ENCODE measurements around the gene NDUFA7. TPM values are rescaled to one million over a fixed set of nuclear protein-coding genes. Genes with fewer than 3 reads are reported as not detected.

The NDUFA7 gene
- total RNA-seq, 1 experiment from 2014 or later, result 73.0 TPM

GRCh38 chr19:8367327-8368001 lies 46.3 kb upstream of the NDUFA7 start:
- peak overlapping the region; percentile 5 for H3K4me2 ChIP-seq (ENCODE audit: insufficient read depth, insufficient read length, low read length)
- H3K79me2 ChIP-seq (ENCODE audit: insufficient read depth, low read length), result no peaks in the 10 kb centered on the region
- no peak overlapping the region for H3K9ac ChIP-seq (ENCODE audit: extremely low read depth, insufficient read length, low read length)
- no peak overlapping the region for H4K91ac ChIP-seq (ENCODE audit: insufficient read length, low read depth, low read length)
- Mint-ChIP-seq H3K4me1 (peaks cover 23 to 28% of the 10 kb centered on the region in 2 experiments), H3K27ac (peak overlapping the region in 1 of 3 experiments; percentile 18; a peak in 1 of 7 replicates), H3K4me3 (peak overlapping the region; percentile 35 to 51; a peak in 4 of 5 replicates), H3K36me3 (ENCODE audit: insufficient read depth in 1 of 3, low read depth in 3 of 3) (peaks cover 0 to 3% (median 0%) of the 10 kb centered on the region in 3 experiments; a peak in 3 of 7 replicates), H3K27me3 (ENCODE audit: low read depth) (peaks cover 50% of the 10 kb centered on the region), H3K9me3 (no peaks in the 10 kb centered on the region)
- peaks cover 6% of the 10 kb centered on the region for H3K23me2 ChIP-seq (ENCODE audit: insufficient read length, low read depth, low read length, poor library complexity, severe bottlenecking)
- H4K8ac ChIP-seq (replicated peaks; ENCODE audit: insufficient read length, low read depth, low read length), result no peak overlapping the region
- no peak overlapping the region for H3T11ph ChIP-seq (ENCODE audit: low read length)
- no peak overlapping the region for H2AK5ac ChIP-seq (ENCODE audit: insufficient read length, low read length)
- no peak overlapping the region for H2BK5ac ChIP-seq (ENCODE audit: insufficient read length, low read length)
- H4K20me1 ChIP-seq (ENCODE audit: control insufficient read depth, insufficient read depth, insufficient read length), result no peaks in the 10 kb centered on the region
- no peaks in the 10 kb centered on the region for H3K79me1 ChIP-seq (ENCODE audit: insufficient read depth, low read depth, low read length, poor library complexity, severe bottlenecking)
- H3K27me3 ChIP-seq (ENCODE audit: insufficient read depth, low read length), result no peaks in the 10 kb centered on the region; the same call in 1 of the 2 replicates
- H4K5ac ChIP-seq (ENCODE audit: insufficient read length, low read depth, low read length), result no peak overlapping the region
- no peak overlapping the region for H3K23ac ChIP-seq (ENCODE audit: insufficient read length, low read depth, low read length)
- no peak for TF ChIP-seq CTCF (conservative IDR thresholded peaks at IDR 0.05)
- no peak overlapping the region for H2BK15ac ChIP-seq (ENCODE audit: low read depth, low read length)
- peaks cover 4% of the 10 kb centered on the region; the same call in 1 of the 2 replicates for H3K4me1 ChIP-seq (ENCODE audit: insufficient read depth, low read length)
- no CpG with 5 or more reads among the region's 23 CpGs for WGBS (ENCODE audit: extremely low coverage, insufficient read length, low lambda C conversion rate)
- H2BK20ac ChIP-seq (ENCODE audit: low read depth, low read length, poor library complexity, severe bottlenecking), result no peak overlapping the region
- no peak overlapping the region for H2BK120ac ChIP-seq (ENCODE audit: low read depth, low read length, poor library complexity, severe bottlenecking)
- no peak overlapping the region for H3K56ac ChIP-seq (ENCODE audit: insufficient read length, low read depth, low read length)
- no peak overlapping the region for H2AFZ ChIP-seq (ENCODE audit: low read length)
- H3K14ac ChIP-seq (ENCODE audit: insufficient read depth, low read length), result no peak overlapping the region
- H3K18ac ChIP-seq (ENCODE audit: insufficient read length, low read depth, low read length), result no peak overlapping the region
- DNase-seq, result peak; percentile 86
- H3K4ac ChIP-seq (ENCODE audit: low read depth, low read length), result no peak overlapping the region
- no peak overlapping the region for H3K27ac ChIP-seq (ENCODE audit: insufficient read length, low read depth, low read length)
- H2BK12ac ChIP-seq (ENCODE audit: insufficient read length, low read depth, low read length), result no peak overlapping the region
- H3K9me3 ChIP-seq (ENCODE audit: control insufficient read depth, low read depth, low read length), result no peaks in the 10 kb centered on the region
